Activated CD4-positive, alpha-beta T cell treated with anti-CD3 and anti-CD28 coated beads, Interleukin-2, amount 50 U/mL, for 24 hours (primary cell): ENCODE measurements around the gene FAM151A.

ENCODE experiments used
- DNase-seq, 2 donors: peaks; one replicate each; pipeline ENCODE4 v3.0.0-alpha.2; 2020; ENCODE audit warnings: low read depth in 1 of 2, low spot score in 1 of 2

Gene FAM151A

DNA sequence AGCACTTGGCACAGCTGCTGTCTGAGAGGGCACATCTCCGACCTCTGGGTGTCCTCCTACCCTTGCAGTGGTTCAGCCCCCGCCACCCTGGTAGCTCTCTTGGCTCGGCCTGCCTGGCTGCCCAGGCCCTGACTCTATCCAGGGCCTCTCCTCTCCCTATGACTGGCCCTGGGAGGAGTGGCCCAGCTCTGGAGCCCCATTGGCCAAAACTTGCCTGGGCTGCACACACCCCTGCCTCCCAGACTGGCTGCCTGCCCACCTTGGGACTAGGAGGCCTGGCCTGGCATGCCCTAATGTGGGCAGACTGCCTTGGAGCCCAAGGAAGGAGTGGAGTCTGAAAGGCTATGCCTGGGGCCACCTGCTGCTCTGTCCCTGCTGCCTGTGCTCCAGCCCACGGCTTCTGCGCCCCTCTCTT lies 41.7 kb downstream of the FAM151A start:
- DNase-seq = no peak

DNA sequence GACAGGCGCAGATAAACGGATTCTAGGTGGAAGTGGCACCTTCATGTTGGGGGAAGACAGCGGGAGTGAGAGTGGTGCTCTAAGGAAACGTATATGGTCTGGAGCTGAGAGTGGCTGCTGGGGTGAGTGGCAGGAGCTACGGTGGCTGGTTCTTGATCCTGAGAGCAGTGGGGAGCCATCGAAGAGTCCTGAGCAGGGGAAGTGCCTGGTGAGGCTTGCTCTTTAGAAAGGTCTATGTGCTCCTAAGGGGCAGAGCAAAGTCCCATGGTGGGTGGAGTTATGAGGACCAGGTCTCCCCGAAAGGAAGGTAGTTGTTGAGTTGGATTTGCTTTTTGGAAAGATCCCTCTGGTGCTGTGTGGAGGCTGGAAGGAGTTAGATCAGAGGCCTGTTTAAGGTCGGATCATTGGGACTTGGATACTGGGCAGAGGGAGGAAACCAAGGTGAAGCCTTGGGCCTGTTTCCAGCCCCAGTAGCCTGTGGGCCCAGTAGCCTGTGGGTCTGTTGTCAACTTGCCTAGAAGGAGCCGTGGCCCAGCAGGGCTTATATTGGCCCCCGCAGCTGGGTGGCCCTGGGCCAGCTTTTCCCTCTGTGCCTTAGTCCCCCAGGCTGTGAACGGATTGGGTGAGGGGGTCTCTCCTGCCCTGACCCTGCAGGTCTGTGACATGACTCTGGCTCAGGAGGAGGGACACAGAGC lies 42.3 kb downstream of the FAM151A start:
- no peak for DNase-seq

DNA sequence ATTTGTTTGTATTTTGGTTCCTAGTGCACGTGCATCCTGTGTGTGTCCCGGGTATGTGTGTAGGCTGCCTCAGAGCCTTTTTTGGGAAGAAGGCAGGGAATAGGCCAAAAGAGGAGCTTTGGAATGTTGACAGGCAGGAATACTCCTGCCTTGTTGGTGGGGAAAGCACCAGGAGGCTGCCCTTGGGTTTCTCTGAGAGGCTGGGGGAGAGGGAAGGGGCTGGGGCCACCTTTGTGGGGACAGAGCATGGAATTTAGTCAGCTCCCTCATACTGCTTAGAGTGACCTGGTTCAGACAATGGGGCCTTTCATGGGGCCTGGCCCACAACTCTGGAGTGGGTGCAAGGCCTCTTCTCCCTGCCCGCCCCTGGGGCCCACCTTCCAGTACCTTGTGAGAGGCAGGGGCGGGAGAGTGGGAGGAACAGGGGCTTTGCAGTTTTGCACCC lies 44.0 kb downstream of the FAM151A start:
- DNase-seq = no peak

DNA sequence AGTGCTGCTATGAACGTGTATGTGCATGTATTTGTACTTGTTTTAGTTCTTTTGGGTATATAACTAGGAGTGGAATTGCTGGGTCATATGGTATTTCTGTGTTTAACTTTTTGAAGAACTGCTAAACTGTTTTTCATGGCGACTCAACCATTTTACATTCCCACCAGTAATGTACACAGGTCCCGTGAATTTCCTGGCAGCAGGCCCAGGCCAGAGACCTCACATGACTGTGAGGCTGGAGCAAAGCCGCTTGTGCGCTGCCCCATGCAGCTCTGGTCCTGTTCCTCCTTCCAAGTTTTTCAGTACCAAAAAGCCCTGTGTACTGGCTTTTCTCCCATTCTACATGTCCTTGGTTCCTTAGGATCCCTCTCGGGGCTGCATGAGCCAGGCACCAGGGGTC lies 45.7 kb downstream of the FAM151A start:
- no peak for DNase-seq

DNA sequence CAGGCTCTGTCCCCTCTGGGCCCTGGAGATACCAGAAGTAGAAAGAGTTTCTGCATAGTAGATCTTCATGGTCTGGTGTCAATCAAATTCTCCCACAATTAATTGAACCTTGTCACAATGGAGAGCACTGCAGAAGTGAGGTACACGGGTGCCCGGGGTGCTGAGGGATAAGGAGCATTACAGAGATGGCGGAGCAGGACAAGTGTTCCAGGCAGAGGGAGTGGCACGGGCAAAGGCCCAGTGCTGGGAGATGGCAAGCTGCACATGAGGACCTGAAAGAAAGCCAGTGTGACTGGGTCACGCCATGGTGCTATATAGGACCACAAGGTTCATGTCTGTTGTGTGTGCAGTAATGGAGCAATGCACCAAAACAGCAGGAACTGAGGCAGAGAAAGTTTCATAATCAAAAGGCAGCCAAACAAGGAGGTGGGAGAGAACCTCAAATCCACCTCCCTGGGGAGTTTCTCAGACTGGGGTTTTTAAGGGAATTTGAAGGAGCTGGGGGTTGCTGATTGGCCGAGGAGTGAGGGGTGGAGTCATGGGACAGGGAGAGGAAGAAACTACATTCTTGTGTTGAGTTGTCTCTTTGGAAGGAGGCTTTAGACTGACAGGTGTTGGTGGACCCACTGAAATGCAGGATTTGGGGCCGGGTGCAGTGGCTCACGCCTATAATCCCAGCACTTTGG lies 47.6 kb downstream of the FAM151A start:
- no peak for DNase-seq

DNA sequence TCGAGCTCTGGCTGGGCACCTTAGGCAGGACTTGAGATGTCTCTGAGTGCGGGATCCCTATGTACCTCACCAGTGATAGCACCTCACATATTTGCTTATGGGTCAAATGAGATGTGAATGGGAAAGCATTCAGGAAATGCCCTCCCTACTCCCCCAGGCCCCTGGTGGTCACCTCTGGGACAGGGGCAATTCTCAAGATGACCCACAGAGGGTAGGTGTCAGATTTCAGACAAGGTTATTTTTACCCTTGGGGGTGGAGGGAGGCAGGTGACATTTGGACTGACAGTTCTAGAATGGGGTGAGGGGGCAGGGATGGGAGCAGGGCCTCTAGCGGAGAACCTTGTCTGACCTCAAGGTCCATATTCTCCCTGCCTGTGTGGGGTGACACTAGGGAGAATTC lies 48.2 kb downstream of the FAM151A start:
- DNase-seq = no peak

- no peak for DNase-seq
These were observed 49.1 kb downstream of the FAM151A start for GRCh38 chr1:54574158-54574778.

DNA sequence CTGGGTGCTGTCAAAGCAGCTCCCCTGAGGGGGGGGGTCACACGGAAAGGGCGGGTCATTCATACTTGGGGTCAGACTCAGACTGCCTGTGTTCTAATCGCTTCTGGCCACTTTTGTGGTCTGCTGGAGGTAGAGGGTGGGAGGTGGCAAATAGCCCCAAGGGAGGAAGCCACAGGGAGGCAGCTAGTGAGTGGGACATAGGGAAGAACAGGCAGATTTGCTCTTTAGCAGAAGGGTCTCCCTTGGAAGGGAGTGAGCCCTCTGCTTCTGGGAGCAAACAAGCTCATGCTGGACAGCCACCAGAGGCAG lies 50.8 kb downstream of the FAM151A start:
- DNase-seq = no peak

DNA sequence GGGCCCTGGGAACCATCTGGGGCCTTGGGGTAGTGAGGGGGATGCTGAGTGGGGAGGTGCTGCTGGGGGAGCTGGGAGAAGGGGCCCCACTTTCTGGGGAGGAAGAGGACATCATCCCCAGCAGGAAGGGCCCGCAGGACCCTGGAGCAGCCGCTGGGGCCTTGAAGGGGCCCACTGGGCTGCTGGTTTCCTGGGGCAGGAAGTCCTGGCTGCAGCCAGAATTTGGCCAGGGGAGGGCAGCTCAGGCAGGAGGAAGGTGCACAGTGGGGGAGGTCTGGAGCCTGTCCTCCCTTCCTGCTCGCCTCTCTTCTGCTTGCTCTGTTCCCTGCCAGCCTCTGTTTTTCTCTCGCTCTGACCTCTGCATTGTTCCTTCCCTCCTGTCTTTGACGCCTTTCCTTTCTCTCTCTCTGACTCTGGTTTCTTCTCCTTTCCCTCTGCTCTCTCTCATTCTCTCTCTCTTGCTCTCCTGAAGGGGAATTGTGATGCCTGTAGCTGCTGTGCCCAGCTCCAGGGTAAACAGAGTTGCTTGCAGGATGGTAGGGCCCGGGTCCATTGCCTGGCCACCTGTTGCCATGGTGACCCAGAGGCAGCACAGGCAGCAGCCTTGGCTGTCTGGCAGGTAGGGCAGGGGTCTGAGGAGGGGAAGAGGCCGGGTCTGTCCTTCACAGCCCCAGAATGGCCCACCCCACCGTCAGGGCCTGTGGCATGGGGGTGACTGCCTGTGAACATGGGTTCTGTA lies 51.4 kb downstream of the FAM151A start:
- DNase-seq = no peak

DNA sequence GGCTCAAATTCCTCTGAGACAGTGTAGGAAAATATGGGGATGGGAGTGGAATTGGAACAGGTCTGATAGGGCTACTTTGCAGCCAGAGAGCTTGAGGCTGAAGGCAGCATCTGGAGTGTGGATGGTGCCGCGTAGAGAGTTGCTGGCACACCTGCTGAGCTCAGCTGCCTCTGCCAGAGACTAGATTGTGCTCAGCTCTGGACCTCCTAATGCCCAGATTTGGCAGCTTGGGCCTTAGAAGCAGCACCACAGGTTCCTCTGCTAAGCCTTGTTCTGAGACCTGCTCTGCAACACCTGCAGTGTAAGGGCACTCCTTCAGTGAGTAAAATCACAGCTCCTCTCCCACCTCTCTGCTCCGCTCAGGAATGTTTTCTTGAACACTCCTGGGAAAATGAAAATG lies 52.0 kb downstream of the FAM151A start:
- no peak for DNase-seq

- no peak for DNase-seq
These were observed 53.2 kb downstream of the FAM151A start for GRCh38 chr1:54570161-54570560.

DNA sequence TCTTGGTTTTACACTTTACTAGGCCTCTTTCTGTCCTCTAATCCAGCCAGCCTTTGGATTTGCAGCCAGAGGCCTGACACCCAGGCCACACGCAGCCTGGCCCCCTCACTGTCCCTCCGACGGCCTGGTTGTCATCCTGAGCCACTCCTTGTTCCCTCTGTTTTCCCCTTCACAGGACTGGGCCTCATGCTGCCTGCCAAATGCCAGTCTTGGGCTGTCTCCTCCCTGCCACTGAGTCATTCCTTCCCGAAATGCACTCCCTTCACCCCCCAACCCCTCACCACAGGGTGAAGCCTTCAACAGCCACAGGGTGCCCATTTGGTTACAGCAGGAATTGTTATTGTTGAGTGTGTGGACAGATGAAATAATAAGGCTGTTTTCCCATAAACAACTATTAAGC lies 54.0 kb downstream of the FAM151A start:
- no peak for DNase-seq

DNA sequence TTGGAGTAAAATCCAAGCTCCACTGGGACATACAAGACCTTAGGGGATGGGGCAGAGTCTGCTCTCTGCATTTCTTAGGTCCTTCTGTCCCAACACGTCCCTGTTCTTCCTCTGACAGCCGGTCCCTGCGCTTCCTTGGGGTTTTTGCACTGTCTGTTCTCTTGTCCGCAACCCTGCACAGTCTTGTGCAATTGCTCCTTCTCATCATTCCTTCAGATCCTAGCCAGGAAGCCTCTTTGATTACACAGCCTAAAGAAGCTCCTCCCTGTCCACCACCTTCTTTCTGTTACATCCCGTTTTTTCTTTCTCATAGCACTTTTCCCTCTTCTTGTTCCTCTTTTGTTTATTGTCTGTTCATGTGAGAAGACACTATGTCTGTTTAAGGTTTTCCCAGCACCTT lies 55.4 kb downstream of the FAM151A start:
- DNase-seq = no peak

DNA sequence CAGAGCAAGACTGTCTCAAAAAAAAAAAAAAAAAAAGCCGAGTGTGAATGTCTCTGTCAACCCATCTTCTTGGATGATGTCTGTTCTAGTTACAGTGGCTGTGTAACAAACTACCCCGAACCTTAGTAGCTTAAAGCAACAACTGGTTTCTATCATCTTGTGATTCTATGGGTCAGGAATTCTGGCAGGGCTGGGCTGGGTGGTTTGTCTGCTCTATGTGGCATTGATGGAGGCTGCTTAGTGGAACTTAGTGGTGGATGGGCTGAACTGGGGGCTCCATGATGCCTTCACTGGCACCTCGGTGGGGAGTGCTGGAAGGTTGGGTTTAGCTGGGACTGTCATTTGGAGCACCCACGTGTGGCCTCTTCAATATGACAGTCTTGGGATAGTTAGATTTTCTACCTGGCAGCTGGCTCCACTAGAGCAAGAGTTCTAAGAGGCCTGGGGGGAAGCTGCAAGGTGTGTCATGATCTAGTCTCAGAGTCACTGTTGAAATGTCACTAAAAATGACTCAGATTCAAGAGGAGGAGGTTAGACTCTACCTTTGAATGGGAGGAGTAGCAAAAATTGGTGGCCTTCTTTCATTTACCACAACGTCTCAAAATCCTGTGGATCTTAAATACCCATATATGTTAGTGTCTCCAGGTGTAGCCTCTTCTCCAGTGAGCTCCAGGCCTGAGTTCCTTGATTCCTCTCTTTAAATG lies 56.7 kb downstream of the FAM151A start:
- no peak for DNase-seq

DNA sequence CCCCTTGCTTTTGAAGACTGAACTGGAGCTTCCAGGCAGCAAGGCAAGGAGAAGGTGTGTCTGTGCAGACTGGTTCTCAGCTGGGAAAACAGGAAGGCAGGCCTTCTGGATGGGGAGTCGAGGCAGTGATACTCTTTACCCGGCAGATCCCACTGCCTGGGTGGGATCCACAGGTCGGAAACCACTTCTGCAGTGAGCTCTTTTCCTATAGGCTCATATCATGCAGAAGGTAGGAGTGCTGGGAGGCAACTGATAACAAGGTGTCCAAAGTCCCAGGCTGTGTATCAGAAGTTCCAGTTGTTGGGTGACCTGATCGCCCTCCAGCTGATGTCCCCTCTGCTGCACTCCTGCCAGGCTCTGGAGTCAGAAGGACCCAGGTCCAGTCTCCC lies 58.2 kb downstream of the FAM151A start:
- DNase-seq = no peak

DNA sequence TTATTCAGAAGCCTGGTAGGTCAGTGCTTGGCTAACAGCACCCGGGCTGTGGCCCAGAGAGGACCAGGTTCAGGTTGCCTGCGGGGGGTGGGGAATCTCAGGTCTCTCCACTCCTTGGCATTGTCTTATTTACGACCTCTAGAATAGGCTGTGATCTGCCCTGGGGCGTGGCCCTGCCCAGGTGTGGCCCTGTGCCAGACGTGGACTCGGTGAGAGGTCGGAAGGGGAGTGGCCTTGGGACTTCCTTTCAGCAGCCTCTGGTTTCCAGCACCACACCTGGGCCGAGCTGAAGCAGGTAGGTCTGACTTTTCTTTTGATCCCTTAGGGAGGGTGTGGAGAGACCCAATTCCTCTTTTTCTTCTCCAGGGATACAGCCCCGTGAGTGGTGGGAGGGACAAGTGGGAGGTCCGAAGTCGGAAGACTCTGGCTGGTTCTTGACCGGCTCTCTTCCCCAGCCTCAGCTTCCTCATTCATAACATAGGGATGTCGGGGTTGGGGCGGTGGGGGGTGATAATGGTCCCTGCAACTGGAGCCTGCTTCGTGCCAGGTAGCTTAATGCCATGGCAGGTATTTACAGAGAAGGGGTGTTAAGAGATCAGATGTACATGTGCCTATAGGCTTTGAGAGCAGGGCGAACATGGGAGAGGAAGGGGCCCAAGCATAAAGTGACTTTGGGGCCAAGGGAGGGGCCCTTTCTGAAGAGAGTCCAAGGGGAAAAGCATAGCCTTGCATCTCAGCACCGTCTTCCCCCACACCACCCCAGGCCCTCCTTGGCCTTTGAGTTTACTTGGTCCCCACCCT lies 58.8 kb downstream of the FAM151A start:
- no peak for DNase-seq

DNA sequence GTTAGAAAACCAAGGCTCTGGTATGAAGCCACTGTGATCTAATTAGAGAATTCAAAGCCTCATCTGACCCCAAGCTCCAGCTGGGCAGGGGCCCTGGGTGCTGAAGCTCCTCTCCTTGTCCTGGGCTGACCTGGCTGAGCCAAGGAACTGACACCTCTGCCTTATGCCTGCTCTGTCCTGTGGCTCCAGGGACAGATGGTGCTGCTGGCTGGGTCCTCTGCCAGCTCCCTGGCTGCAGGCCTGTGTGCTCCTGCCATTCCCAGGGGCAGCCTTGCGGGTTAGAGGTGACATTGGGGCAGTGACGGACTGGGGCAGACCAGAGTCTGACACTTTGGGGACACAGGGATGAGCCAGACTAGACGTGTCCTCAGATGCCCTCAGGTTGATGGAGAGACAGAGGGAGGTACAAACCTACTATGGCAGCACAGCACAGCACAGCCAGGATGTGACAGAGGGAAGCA lies 63.5 kb downstream of the FAM151A start:
- no peak for DNase-seq
